HG02938 (cell line): ENCODE measurements around the gene NRP2.
A peak's percentile ranks its signal among the peaks of the same experiment; 100 is the strongest.

ENCODE experiments used
- ATAC-seq: cut with Tn5 transposase; IDR thresholded peaks from one replicate; pipeline ENCODE4 v1.9.1; 2021; ENCODE audit warnings: mild to moderate bottlenecking, moderate library complexity; ENCODE audit not compliant: unreplicated experiment

Gene NRP2

GRCh38 chr2:205706769-205707381 lies 24.6 kb downstream of the NRP2 start:
- peak; percentile 93 for ATAC-seq

GRCh38 chr2:205708231-205708631 lies 25.9 kb downstream of the NRP2 start:
- ATAC-seq, result no peak

- ATAC-seq, result peak; percentile 30
These were observed 27.0 kb downstream of the NRP2 start for GRCh38 chr2:205709319-205709718.

- ATAC-seq, result no peak
These were observed 30.2 kb downstream of the NRP2 start for GRCh38 chr2:205712508-205712907.

- ATAC-seq, result no peak
These were observed 30.8 kb downstream of the NRP2 start for GRCh38 chr2:205713086-205713485.

- peak; percentile 72 for ATAC-seq
These were observed 31.9 kb downstream of the NRP2 start for GRCh38 chr2:205714058-205714776.

GRCh38 chr2:205714789-205715720 lies 32.8 kb downstream of the NRP2 start:
- ATAC-seq, result peak; percentile 16

- ATAC-seq, result no peak
These were observed 33.7 kb downstream of the NRP2 start for GRCh38 chr2:205715831-205716525.

GRCh38 chr2:205717175-205717846 lies 35.0 kb downstream of the NRP2 start:
- ATAC-seq, result no peak

- ATAC-seq, result no peak
These were observed 35.7 kb downstream of the NRP2 start for GRCh38 chr2:205717999-205718398.

GRCh38 chr2:205719847-205720246 lies 37.5 kb downstream of the NRP2 start:
- ATAC-seq, result no peak

GRCh38 chr2:205720451-205720902 lies 38.2 kb downstream of the NRP2 start:
- no peak for ATAC-seq

GRCh38 chr2:205721057-205721449 lies 38.8 kb downstream of the NRP2 start:
- ATAC-seq, result peak; percentile 48

- no peak for ATAC-seq
These were observed 40.1 kb downstream of the NRP2 start for GRCh38 chr2:205722283-205722918.

GRCh38 chr2:205723179-205723578 lies 40.9 kb downstream of the NRP2 start:
- ATAC-seq, result no peak

- no peak for ATAC-seq
These were observed 42.8 kb downstream of the NRP2 start for GRCh38 chr2:205725059-205725458.

GRCh38 chr2:205726506-205726905 lies 44.2 kb downstream of the NRP2 start:
- no peak for ATAC-seq

- no peak for ATAC-seq
These were observed 44.9 kb downstream of the NRP2 start for GRCh38 chr2:205727174-205727573.

- ATAC-seq, result no peak
These were observed 46.1 kb downstream of the NRP2 start for GRCh38 chr2:205728366-205728765.

GRCh38 chr2:205730191-205730590 lies 47.9 kb downstream of the NRP2 start:
- ATAC-seq, result no peak
